ENCODE data around the gene VAV2.

VAV2 gene

GRCh38 chr9:133807818-133808217 lies 184.3 kb downstream of the VAV2 start:
- no peak for TF ChIP-seq CTCF (IDR thresholded peaks at IDR 0.05; ENCODE audit: extremely low read depth, insufficient read depth, missing control alignments)
- no peak for DNase-seq (ENCODE audit: low spot score)
- in situ Hi-C loops (cut with MboI; ENCODE audit: low pct_unique_long_range_greater_than_20kb, low sequenced_read_pairs, unreplicated experiment) = no loop called here

GRCh38 chr9:133807037-133807436 lies 185.1 kb downstream of the VAV2 start:
- no peak for TF ChIP-seq CTCF (IDR thresholded peaks at IDR 0.05; ENCODE audit: extremely low read depth, insufficient read depth, missing control alignments)
- no peak for DNase-seq (ENCODE audit: low spot score)
- in situ Hi-C loops (cut with MboI; ENCODE audit: low pct_unique_long_range_greater_than_20kb, low sequenced_read_pairs, unreplicated experiment) = no loop called here

- in situ Hi-C loops (cut with MboI; ENCODE audit: low pct_unique_long_range_greater_than_20kb, low sequenced_read_pairs, unreplicated experiment) = no loop called here
- no peak for TF ChIP-seq CTCF (IDR thresholded peaks at IDR 0.05; ENCODE audit: extremely low read depth, insufficient read depth, missing control alignments)
Observed at GRCh38 chr9:133806623-133807010, 185.5 kb downstream of the VAV2 start.

GRCh38 chr9:133805876-133806622 lies 186.1 kb downstream of the VAV2 start:
- in situ Hi-C loops (cut with MboI; ENCODE audit: low pct_unique_long_range_greater_than_20kb, low sequenced_read_pairs, unreplicated experiment) = no loop called here
- no peak for DNase-seq (ENCODE audit: low spot score)
- no peak for TF ChIP-seq CTCF (IDR thresholded peaks at IDR 0.05; ENCODE audit: extremely low read depth, insufficient read depth, missing control alignments)

More at GRCh38 chr9:133806623-133807010, 185.5 kb downstream of the VAV2 start:
- DNase-seq (ENCODE audit: low spot score) = no peak

- in situ Hi-C loops (cut with MboI; ENCODE audit: low pct_unique_long_range_greater_than_20kb, low sequenced_read_pairs, unreplicated experiment) = no loop called here
- DNase-seq (ENCODE audit: low spot score) = no peak
- no peak for TF ChIP-seq CTCF (IDR thresholded peaks at IDR 0.05; ENCODE audit: extremely low read depth, insufficient read depth, missing control alignments)
Observed at GRCh38 chr9:133804199-133804598, 187.9 kb downstream of the VAV2 start.

- TF ChIP-seq CTCF (IDR thresholded peaks at IDR 0.05; ENCODE audit: extremely low read depth, insufficient read depth, missing control alignments) = no peak
- DNase-seq (ENCODE audit: low spot score) = no peak
- in situ Hi-C loops (cut with MboI; ENCODE audit: low pct_unique_long_range_greater_than_20kb, low sequenced_read_pairs, unreplicated experiment) = no loop called here
Observed at GRCh38 chr9:133803745-133804144, 188.4 kb downstream of the VAV2 start.

Data from GM13977 (cell line).